COLO829 (cell line): ENCODE data around the gene DHPS.
A peak's percentile ranks its signal among the peaks of the same experiment; 100 is the strongest.
"Not testable (repeated sequence)": the region's sequence is repeated elsewhere in the genome, so short reads cannot be mapped to it uniquely, and the experiment has no call there.

Experiments used
- DNase-seq: peaks from one replicate; pipeline ENCODE4 v3.0.0; 2012; ENCODE audit warnings: low spot score

DHPS gene

GRCh38 chr19:12646551-12646950 is 35.1 kb downstream of the DHPS start:
- DNase-seq = no peak

- not testable (repeated sequence) for DNase-seq
Measured at GRCh38 chr19:12643716-12644115, 38.0 kb downstream of the DHPS start.

GRCh38 chr19:12642506-12642905 is 39.2 kb downstream of the DHPS start:
- DNase-seq = no peak

GRCh38 chr19:12641456-12641855 is 40.2 kb downstream of the DHPS start:
- DNase-seq = no peak

GRCh38 chr19:12639901-12640613 is 41.6 kb downstream of the DHPS start:
- peak; percentile 54 for DNase-seq

GRCh38 chr19:12638611-12639182 is 43.0 kb downstream of the DHPS start:
- no peak for DNase-seq

- no peak for DNase-seq
Measured at GRCh38 chr19:12636631-12637030, 45.0 kb downstream of the DHPS start.

- DNase-seq = no peak
Measured at GRCh38 chr19:12629215-12629614, 52.5 kb downstream of the DHPS start.

- no peak for DNase-seq
Measured at GRCh38 chr19:12628040-12629022, 53.3 kb downstream of the DHPS start.

GRCh38 chr19:12626958-12627357 is 54.7 kb downstream of the DHPS start:
- DNase-seq = no peak
